CD4-positive, alpha-beta T cell treated with Interleukin-6 at 100 ng/mL for 8 hours (primary cell): Measurements from ENCODE around the gene ZNF346.
"Not testable (repeated sequence)": the region's sequence is repeated elsewhere in the genome, so short reads cannot be mapped to it uniquely, and the experiment has no call there.

Source experiments
- DNase-seq: peaks from one replicate; pipeline ENCODE4 v3.0.0-alpha.2; 2020; ENCODE audit warnings: mixed read lengths, low spot score

The ZNF346 gene

GRCh38 chr5:177022386-177023302, at the start of gene ZNF346:
TSS of gene ZNF346 (plus strand) at chr5:177022696. CDS start at chr5:177022739, 43 bp downstream.
- DNase-seq: peak; percentile 89

- DNase-seq: no peak
Observed at GRCh38 chr5:176979669-176980068, 42.8 kb upstream of the ZNF346 start.

- DNase-seq: no peak
Observed at GRCh38 chr5:176980818-176981217, 41.7 kb upstream of the ZNF346 start.

- not testable (repeated sequence) for DNase-seq
Observed at GRCh38 chr5:176983112-176983511, 39.4 kb upstream of the ZNF346 start.

GRCh38 chr5:176983593-176983992, 38.9 kb upstream of the ZNF346 start:
- not testable (repeated sequence) for DNase-seq

GRCh38 chr5:176984176-176984575, 38.3 kb upstream of the ZNF346 start:
- DNase-seq: not testable (repeated sequence)

- DNase-seq: peak; percentile 54
Observed at GRCh38 chr5:176985516-176985915, 37.0 kb upstream of the ZNF346 start.

GRCh38 chr5:176986280-176986679, 36.2 kb upstream of the ZNF346 start:
- DNase-seq: no peak

GRCh38 chr5:176987583-176987982, 34.9 kb upstream of the ZNF346 start:
- no peak for DNase-seq

GRCh38 chr5:176993081-176993480, 29.4 kb upstream of the ZNF346 start:
- DNase-seq: not testable (repeated sequence)

- no peak for DNase-seq
Observed at GRCh38 chr5:176994460-176995121, 27.9 kb upstream of the ZNF346 start.

GRCh38 chr5:176995122-176995490, 27.4 kb upstream of the ZNF346 start:
- DNase-seq: no peak

- DNase-seq: no peak
Observed at GRCh38 chr5:176995896-176996767, 26.4 kb upstream of the ZNF346 start.

- DNase-seq: no peak
Observed at GRCh38 chr5:176996780-176997179, 25.7 kb upstream of the ZNF346 start.

GRCh38 chr5:176998828-176999227, 23.7 kb upstream of the ZNF346 start:
- no peak for DNase-seq

GRCh38 chr5:176999526-176999925, 23.0 kb upstream of the ZNF346 start:
- DNase-seq: not testable (repeated sequence)

GRCh38 chr5:177003649-177004048, 18.8 kb upstream of the ZNF346 start:
- DNase-seq: no peak

GRCh38 chr5:177004961-177005360, 17.5 kb upstream of the ZNF346 start:
- DNase-seq: no peak

- DNase-seq: peak; percentile 47
Observed at GRCh38 chr5:177005619-177006264, 16.8 kb upstream of the ZNF346 start.

GRCh38 chr5:177006265-177006972, 16.1 kb upstream of the ZNF346 start, which contains the start of gene UIMC1:
TSS of gene UIMC1 (minus strand) at chr5:177006779. CDS start at chr5:176982615, 24,164 bp downstream.
- DNase-seq: peak; percentile 87

- no peak for DNase-seq
Observed at GRCh38 chr5:177008716-177009115, 13.8 kb upstream of the ZNF346 start.
